NB4 (cell line): ENCODE measurements around the gene GPR153.

Source experiments
- CTCF ChIP-seq: IDR thresholded peaks from one replicate; pipeline ENCODE4 v1.5.1; 2012; ENCODE audit warnings: low read depth, low read length
- POLR2A ChIP-seq: IDR thresholded peaks from 2 replicates; pipeline ENCODE4 v1.6.1; 2011; ENCODE audit warnings: mild to moderate bottlenecking; ENCODE audit not compliant: insufficient read length; ENCODE audit errors: extremely low read depth

DNA sequence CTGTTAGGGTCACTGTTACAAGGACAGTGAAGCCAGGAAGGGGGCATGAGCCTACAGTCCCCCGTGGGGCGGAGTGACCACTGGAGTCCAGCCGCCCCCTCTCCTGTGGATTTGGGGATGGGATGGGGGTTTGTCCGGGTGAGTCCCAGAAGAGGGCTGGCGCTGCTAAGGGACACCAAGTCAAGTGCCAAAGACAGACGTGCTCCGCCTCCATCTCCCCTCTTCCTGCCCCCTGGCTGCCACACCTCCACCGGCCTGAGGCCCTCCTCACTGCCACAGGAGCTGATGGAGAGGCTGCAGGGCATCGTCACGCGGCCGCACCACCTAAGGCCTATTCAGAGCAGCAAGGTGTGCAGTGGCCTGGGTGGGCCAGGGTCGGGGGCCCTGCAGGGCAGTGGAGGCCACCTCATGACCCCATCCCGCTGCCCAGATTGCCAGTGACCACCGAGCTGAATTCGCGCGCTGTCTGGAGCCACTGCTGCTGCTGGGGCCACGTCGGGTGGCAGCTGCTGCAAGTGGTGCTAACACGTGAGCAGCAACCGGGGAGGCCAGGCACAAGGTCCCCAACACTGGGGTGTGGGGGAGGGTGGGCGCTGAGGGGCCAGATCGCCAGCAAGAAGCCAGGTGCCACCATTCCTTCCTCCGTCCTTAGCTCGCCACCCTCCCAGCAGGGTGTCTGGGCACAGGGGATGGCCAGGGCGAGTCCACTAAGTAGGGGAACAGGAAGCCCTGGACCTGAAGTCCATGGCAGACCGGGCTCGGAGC, 50.1 kb downstream of the GPR153 start:
- TF ChIP-seq CTCF (no peak), POLR2A (no peak)
